ENCODE measurements around the gene SORBS2.
"Not testable (repeated sequence)": the region's sequence is repeated elsewhere in the genome, so short reads cannot be mapped to it uniquely, and the experiment has no call there.

Gene SORBS2

GRCh38 chr4:185811509-185812364, at the start of gene SORBS2:
Gene SORBS2, minus strand, starts transcription at chr4:185812194. Its CDS starts 121,623 bp downstream, at chr4:185690571.
- DNase-seq, result no peak

GRCh38 chr4:185859111-185859510, 47.1 kb upstream of the SORBS2 start:
- no peak for DNase-seq

GRCh38 chr4:185857561-185857960, 45.6 kb upstream of the SORBS2 start:
- not testable (repeated sequence) for DNase-seq

GRCh38 chr4:185853841-185854240, 41.8 kb upstream of the SORBS2 start:
- no peak for DNase-seq

GRCh38 chr4:185852961-185853360, 41.0 kb upstream of the SORBS2 start:
- no peak for DNase-seq

- DNase-seq, result no peak
Measured at GRCh38 chr4:185849664-185850550, 37.9 kb upstream of the SORBS2 start.

- DNase-seq, result no peak
Measured at GRCh38 chr4:185847352-185848097, 35.5 kb upstream of the SORBS2 start.

- DNase-seq, result no peak
Measured at GRCh38 chr4:185846505-185847150, 34.6 kb upstream of the SORBS2 start.

GRCh38 chr4:185845966-185846365, 34.0 kb upstream of the SORBS2 start:
- no peak for DNase-seq

GRCh38 chr4:185841451-185841850, 29.5 kb upstream of the SORBS2 start:
- no peak for DNase-seq

- no peak for DNase-seq
Measured at GRCh38 chr4:185840953-185841352, 29.0 kb upstream of the SORBS2 start.

- DNase-seq, result no peak
Measured at GRCh38 chr4:185840201-185840600, 28.2 kb upstream of the SORBS2 start.

- DNase-seq, result no peak
Measured at GRCh38 chr4:185839770-185840169, 27.8 kb upstream of the SORBS2 start.

- no peak for DNase-seq
Measured at GRCh38 chr4:185839194-185839712, 27.3 kb upstream of the SORBS2 start.

GRCh38 chr4:185838514-185839193, 26.7 kb upstream of the SORBS2 start:
- no peak for DNase-seq

GRCh38 chr4:185838104-185838452, 26.1 kb upstream of the SORBS2 start:
- no peak for DNase-seq

- no peak for DNase-seq
Measured at GRCh38 chr4:185837415-185838103, 25.6 kb upstream of the SORBS2 start.

GRCh38 chr4:185836241-185837084, 24.5 kb upstream of the SORBS2 start:
- DNase-seq, result no peak

- no peak for DNase-seq
Measured at GRCh38 chr4:185835814-185836213, 23.8 kb upstream of the SORBS2 start.

GRCh38 chr4:185835336-185835735, 23.3 kb upstream of the SORBS2 start:
- DNase-seq, result no peak

All from NK-92 treated with Interleukin-12 subunit alpha and Interleukin-12 subunit beta, amount 100 ng/mL, for 24 hours (cell line).